Large intestine (tissue), 3 donors: Measurements from ENCODE around the gene KRT78. TPM values are rescaled to one million over a fixed set of nuclear protein-coding genes. Genes with fewer than 3 reads are reported as not detected.

Experiments used
- DNase-seq, 2 donors: peaks; one replicate each; pipeline versions ENCODE4 v3.0.0 to v3.0.0-alpha.2; 2013
- H3K27ac ChIP-seq: one replicate; pipeline ENCODE4 v1.5.1; 2013; ENCODE audit warnings: low read length
- H3K27me3 ChIP-seq: 2 replicates; pipeline ENCODE4 v1.6.1; 2013; ENCODE audit warnings: low read length; ENCODE audit not compliant: control insufficient read depth, insufficient read depth
- H3K36me3 ChIP-seq: 2 replicates; pipeline ENCODE4 v1.6.1; 2013; ENCODE audit warnings: low read length; ENCODE audit not compliant: control insufficient read depth, insufficient read depth
- H3K4me1 ChIP-seq: one replicate; pipeline ENCODE4 v1.6.1; 2013; ENCODE audit warnings: low read length; ENCODE audit not compliant: control insufficient read depth, insufficient read depth
- H3K4me3 ChIP-seq: one replicate; pipeline ENCODE4 v1.5.1; 2013; ENCODE audit warnings: low read length
- H3K9me3 ChIP-seq: one replicate; pipeline ENCODE4 v1.6.1; 2013; ENCODE audit warnings: mild to moderate bottlenecking, low read depth, low read length, moderate library complexity; ENCODE audit not compliant: control insufficient read depth
- WGBS: methylation state at CpG from one replicate; pipeline ENCODE4 v1.1.5; 2013; ENCODE audit warnings: low lambda C conversion rate; ENCODE audit not compliant: insufficient coverage; 5-methylcytosine and 5-hydroxymethylcytosine counted together
- polyA plus RNA-seq: library from polyadenylated mRNA; unstranded; fragments of 120-200 nt; gene quantifications from one replicate; pipeline ENCODE4 v1.2.1, GENCODE V29; 2013

KRT78 gene
- polyA plus RNA-seq, 1 donor = not detected

- no peaks in the 10 kb centered on the region for H3K27me3 ChIP-seq
- H3K36me3 ChIP-seq = no peaks in the 10 kb centered on the region
- no peak for DNase-seq
- H3K9me3 ChIP-seq = no peaks in the 10 kb centered on the region
- WGBS = no CpG with 5 or more reads among the region's 2 CpGs
- no peak overlapping the region for H3K27ac ChIP-seq
- H3K4me1 ChIP-seq = peaks cover 13% of the 10 kb centered on the region
- H3K4me3 ChIP-seq = no peak overlapping the region
Measured at GRCh38 chr12:52817699-52818238, 31.0 kb downstream of the KRT78 start.

- no peak overlapping the region for H3K27ac ChIP-seq
- H3K36me3 ChIP-seq = no peaks in the 10 kb centered on the region
- H3K4me3 ChIP-seq = no peak overlapping the region
- no peaks in the 10 kb centered on the region for H3K27me3 ChIP-seq
- peaks cover 10% of the 10 kb centered on the region for H3K4me1 ChIP-seq
- H3K9me3 ChIP-seq = no peaks in the 10 kb centered on the region
- WGBS = 100% methylated on average over 2 of the region's 8 CpGs
- DNase-seq = no peak
Measured at GRCh38 chr12:52817003-52817698, 31.6 kb downstream of the KRT78 start.

- no peak for DNase-seq
- 80% methylated on average over 1 of the region's 9 CpGs for WGBS
- peaks cover 4% of the 10 kb centered on the region for H3K27me3 ChIP-seq
Measured at GRCh38 chr12:52815676-52816588, 32.9 kb downstream of the KRT78 start.

GRCh38 chr12:52815161-52815560 lies 33.6 kb downstream of the KRT78 start:
- H3K36me3 ChIP-seq = no peaks in the 10 kb centered on the region
- H3K27me3 ChIP-seq = peaks cover 4% of the 10 kb centered on the region
- no peaks in the 10 kb centered on the region for H3K9me3 ChIP-seq
- no peak for DNase-seq
- 100% methylated on average over 2 of the region's 4 CpGs for WGBS
- peaks cover 8% of the 10 kb centered on the region for H3K4me1 ChIP-seq
- no peak overlapping the region for H3K4me3 ChIP-seq
- no peak overlapping the region for H3K27ac ChIP-seq

More at GRCh38 chr12:52815676-52816588, 32.9 kb downstream of the KRT78 start:
- Histone ChIP-seq H3K4me1 (peaks cover 8% of the 10 kb centered on the region), H3K36me3 (no peaks in the 10 kb centered on the region), H3K4me3 (no peak overlapping the region), H3K27ac (no peak overlapping the region), H3K9me3 (no peaks in the 10 kb centered on the region)

GRCh38 chr12:52814710-52815155 lies 34.1 kb downstream of the KRT78 start:
- DNase-seq = no peak
- WGBS = 80% methylated on average over 1 of the region's 4 CpGs

GRCh38 chr12:52813885-52814709 lies 34.7 kb downstream of the KRT78 start, which contains the start of gene KRT4:
KRT4 (minus strand) TSS chr12:52814116; CDS start chr12:52814058, 58 bp downstream.
- peaks cover 4% of the 10 kb centered on the region for H3K27me3 ChIP-seq
- DNase-seq = no peak
- WGBS = no CpG with 5 or more reads among the region's 15 CpGs

More at GRCh38 chr12:52814710-52815155, 34.1 kb downstream of the KRT78 start:
- H3K4me3 ChIP-seq = no peak overlapping the region
- no peak overlapping the region for H3K27ac ChIP-seq
- no peaks in the 10 kb centered on the region for H3K9me3 ChIP-seq
- peaks cover 4% of the 10 kb centered on the region for H3K27me3 ChIP-seq
- H3K4me1 ChIP-seq = peaks cover 8% of the 10 kb centered on the region
- no peaks in the 10 kb centered on the region for H3K36me3 ChIP-seq

GRCh38 chr12:52813203-52813819 lies 35.5 kb downstream of the KRT78 start:
- Histone ChIP-seq H3K9me3 (no peaks in the 10 kb centered on the region), H3K4me1 (peaks cover 3% of the 10 kb centered on the region), H3K36me3 (no peaks in the 10 kb centered on the region), H3K27ac (no peak overlapping the region), H3K4me3 (no peak overlapping the region), H3K27me3 (peaks cover 4% of the 10 kb centered on the region)
- WGBS = no CpG with 5 or more reads among the region's 10 CpGs
- no peak for DNase-seq

More at GRCh38 chr12:52813885-52814709, 34.7 kb downstream of the KRT78 start, which contains the start of gene KRT4:
- H3K4me1 ChIP-seq = peaks cover 8% of the 10 kb centered on the region
- H3K4me3 ChIP-seq = no peak within 1 kb of the TSS
- no peak within 1 kb of the TSS for H3K27ac ChIP-seq
- no peaks in the 10 kb centered on the region for H3K36me3 ChIP-seq
- no peaks in the 10 kb centered on the region for H3K9me3 ChIP-seq

- no CpG with 5 or more reads among the region's 3 CpGs for WGBS
- Histone ChIP-seq H3K36me3 (no peaks in the 10 kb centered on the region), H3K27me3 (peaks cover 4% of the 10 kb centered on the region), H3K27ac (no peak overlapping the region), H3K9me3 (no peaks in the 10 kb centered on the region), H3K4me3 (no peak overlapping the region), H3K4me1 (no peaks in the 10 kb centered on the region)
- no peak for DNase-seq
Measured at GRCh38 chr12:52812749-52813148, 36.0 kb downstream of the KRT78 start.

- H3K27ac ChIP-seq = no peak overlapping the region
- WGBS = 100% methylated on average over 1 of the region's 4 CpGs
- no peaks in the 10 kb centered on the region for H3K4me1 ChIP-seq
- H3K4me3 ChIP-seq = no peak overlapping the region
- H3K27me3 ChIP-seq = peaks cover 7% of the 10 kb centered on the region
- no peaks in the 10 kb centered on the region for H3K36me3 ChIP-seq
- no peak for DNase-seq
- H3K9me3 ChIP-seq = no peaks in the 10 kb centered on the region
Measured at GRCh38 chr12:52812073-52812400, 36.8 kb downstream of the KRT78 start.
